GM18868 (cell line): ENCODE measurements around the gene F13A1.
A peak's percentile ranks its signal among the peaks of the same experiment; 100 is the strongest.

Experiments
- ATAC-seq: cut with Tn5 transposase; IDR thresholded peaks from one replicate; pipeline ENCODE4 v1.9.1; 2021; ENCODE audit warnings: mild to moderate bottlenecking, moderate library complexity; ENCODE audit not compliant: unreplicated experiment

F13A1 gene

DNA sequence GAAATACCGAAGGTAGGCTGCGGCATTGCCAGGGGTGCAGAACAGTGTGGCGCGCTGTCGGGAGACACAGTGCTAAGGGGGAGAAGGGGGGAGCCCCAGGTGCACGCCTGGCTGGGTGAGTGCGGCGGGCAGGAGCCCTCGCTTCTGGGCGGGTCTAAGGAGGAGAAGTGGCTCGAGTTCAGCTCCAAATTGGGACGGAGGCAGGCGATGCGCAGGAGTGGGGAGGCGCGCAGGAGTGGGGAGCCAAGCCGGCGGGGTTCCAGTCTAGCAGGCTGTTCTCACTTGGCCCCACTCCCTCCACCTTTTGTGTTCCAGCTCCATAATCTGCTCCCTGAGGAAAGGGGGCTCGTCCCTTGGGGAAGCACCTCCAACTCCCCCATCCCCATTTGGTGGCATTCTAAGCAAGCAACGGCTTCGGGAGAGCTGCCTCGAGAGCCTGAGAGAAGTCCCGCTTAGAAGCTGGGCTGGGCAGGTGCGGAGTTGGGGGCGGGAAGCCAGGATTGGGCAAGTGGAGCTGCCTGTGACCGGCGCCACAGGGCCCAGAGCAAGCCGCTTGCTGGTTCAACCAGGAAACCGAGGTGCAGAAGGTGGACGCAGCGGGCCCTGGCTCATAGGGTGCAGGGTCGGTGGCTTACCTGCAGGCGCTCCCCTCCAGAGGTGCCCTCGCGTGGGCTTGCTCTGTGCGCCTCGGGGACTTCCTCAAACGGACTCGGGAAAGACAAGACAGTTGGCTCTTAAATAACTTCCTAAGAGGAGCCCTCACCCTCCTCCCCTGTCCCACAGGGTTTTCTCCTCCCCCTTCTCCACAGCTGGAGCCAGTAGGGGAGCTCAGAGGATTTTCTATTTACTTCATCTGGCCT lies at the start of gene F13A1:
F13A1 (minus strand) TSS at position 711 of the 860 bp plus-strand sequence. CDS start 1,998 bp downstream, outside the sequence.
- ATAC-seq: peak; percentile 67

DNA sequence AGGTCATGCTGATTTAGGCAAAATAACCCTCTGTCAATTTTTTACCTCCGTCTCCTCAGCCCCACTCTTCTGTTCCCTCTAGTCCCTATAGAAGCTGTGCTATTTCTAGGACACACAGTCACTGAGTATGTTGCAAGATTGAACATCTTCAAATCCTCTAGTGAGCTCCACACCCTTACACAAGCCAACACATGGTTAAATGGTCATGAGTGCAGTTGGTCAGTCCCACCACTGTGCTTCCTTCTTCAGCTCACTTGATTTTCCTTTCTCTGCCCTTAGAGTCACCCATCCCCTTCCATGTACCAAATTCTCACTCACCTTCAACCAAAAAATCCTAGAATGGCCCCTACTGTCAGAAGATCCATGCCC lies 48.2 kb upstream of the F13A1 start:
- ATAC-seq: no peak

GRCh38 chr6:6368040-6368683 lies 47.7 kb upstream of the F13A1 start:
- no peak for ATAC-seq

DNA sequence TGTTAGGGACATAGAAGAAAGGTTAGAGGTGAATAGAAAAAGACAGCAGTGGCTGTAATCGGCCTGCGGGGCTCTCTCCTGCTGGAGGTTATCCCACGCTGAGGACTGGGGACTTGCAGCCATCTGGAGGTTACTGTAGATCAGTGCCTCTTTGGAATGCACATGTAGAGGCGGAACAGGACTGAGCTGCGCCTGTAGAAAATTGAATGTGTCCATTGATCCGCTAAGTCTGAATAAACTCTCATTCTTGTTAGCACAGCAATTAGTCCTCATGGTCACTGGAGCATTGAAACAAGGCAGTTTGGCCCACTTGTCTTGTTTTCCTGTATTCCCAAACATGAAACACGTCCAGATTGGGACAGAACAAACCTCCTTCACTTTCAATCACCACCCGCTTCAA lies 46.3 kb upstream of the F13A1 start:
- ATAC-seq: no peak

DNA sequence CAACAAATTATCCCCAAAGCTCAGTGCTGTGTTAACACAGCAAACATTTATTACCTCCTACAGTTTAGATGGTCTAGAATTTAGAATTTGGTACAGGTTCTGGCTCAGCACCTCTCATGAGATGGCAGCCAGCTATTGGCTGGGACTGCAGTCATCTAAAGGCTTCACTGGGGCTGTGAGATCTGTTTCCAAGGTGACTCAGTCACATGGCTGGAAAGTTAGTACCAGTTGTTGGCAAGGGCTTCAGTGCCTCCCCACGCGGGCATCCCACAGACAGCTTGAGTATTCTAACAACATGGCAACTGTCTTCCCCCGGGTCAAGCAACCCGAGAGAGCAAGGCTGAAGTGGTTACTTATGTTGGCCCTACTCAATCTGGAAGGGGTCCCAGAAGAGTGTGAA lies 44.8 kb upstream of the F13A1 start:
- no peak for ATAC-seq

GRCh38 chr6:6362056-6362840 lies 41.8 kb upstream of the F13A1 start:
- ATAC-seq: no peak

DNA sequence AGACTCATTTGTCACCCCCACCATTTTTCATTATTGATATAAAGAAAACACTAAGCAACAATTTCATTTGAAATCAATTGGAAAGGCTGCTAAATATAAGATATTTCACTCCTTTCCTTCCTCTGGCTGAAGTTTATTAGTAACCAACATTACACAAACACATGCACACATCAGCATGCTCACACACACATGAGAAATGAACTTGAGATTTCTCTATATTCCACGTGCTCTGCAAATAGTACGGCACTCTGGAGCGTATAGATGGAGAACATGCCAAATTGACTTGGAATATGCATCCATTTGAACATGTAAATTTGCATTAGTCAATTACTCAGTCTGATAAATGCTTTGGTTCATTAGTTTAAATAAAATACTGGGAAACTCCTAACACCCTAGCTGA lies 37.1 kb upstream of the F13A1 start:
- no peak for ATAC-seq

DNA sequence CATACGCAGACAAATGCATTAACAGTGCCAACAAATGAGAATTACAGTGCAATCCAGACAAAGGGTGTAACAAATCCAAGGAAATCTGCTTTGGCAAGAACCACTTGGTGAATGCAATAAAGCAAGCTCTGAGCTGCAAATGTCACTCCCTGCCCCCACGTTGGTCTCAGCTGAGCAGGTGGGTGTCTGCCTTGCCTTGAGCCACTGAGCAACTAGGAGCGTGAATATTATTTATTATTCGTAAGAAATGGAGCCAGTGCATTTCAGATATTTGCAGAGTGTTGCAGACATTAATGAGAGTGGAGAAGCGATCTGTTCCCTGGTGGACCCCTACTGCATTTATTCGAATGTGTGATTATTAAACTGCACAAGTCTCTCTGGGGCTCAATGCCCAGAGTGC lies 36.6 kb upstream of the F13A1 start:
- ATAC-seq: no peak

DNA sequence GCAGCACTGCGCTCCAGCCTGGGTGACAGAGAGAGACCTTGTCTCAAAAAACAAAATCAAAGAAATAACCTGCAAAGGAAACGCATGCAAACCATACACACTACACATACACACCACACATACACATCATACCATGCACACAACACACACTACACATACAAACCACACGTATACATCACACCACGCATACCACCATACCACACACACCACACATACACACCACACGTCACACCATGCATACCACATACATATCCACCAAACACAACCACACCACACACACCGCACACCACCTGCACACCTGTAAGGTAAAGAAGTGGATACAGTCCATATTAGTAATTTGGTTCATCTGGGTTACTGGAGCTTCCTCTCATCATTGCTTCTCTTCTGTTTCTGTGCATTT lies 32.3 kb upstream of the F13A1 start:
- no peak for ATAC-seq

- ATAC-seq: no peak
These were observed 31.1 kb upstream of the F13A1 start for GRCh38 chr6:6351511-6352025.

GRCh38 chr6:6350696-6351095 lies 30.2 kb upstream of the F13A1 start:
- no peak for ATAC-seq

DNA sequence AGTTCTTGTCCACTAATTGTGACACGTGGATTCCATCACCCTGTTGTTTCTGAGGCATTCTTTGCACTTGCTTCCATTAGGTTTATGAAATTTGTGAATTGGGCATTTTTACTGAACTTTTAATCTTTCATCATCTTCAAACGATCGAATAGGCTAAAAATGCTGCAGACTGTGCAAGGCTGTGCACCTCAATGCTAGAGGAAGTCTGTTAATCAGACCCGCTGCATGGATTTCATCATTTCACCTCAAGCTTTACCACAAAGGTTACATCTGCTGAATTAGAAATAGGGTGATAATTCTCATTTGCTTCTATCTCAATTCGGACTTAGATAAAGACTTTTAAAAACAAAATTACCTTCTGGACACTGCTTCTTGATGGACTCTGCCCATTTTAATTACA lies 27.8 kb upstream of the F13A1 start:
- ATAC-seq: no peak

- ATAC-seq: no peak
These were observed 26.1 kb upstream of the F13A1 start for GRCh38 chr6:6346427-6347023.

DNA sequence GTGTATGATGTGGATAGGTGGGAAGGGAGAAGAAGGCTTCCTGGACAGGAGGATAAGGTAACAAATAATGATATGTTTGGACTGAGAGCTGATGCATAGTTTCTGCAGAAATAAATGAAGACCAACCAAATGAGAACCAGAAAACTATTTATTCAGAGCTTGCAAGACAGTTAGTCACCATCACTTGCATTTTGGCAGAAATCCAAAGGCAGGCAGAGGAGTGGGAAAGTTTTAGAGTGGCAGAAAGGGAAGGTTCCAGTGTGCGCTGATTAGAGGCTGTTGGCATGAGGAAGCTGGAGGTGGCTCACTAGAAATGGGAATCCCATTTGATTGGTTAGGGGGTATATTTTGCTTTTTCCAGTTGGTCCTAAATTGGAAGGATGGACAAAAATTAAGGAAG lies 13.0 kb upstream of the F13A1 start:
- no peak for ATAC-seq

DNA sequence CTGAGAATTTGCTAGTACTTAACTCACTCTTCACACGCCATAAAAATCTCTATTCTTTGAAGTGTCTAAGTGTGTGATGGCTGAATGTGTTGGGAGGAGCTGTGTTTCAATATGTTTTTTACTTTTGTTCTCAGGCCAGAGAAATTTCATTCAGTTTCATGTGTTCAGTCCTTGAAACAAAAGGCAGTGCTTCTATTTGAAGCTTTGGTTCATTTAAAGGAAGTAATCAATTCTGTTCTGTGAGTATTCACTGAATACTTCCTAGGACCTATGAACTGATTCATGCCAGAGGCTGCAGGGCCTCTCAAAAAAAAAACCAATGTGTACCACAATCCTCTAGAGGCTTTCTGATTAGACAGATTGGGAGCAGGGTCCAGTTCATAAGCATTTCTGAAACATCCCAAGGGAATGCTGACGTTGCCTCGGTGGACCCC lies 12.4 kb upstream of the F13A1 start:
- peak; percentile 35 for ATAC-seq

GRCh38 chr6:6331946-6332601 lies 11.6 kb upstream of the F13A1 start:
- ATAC-seq: peak; percentile 55

- ATAC-seq: peak; percentile 77
These were observed 10.9 kb upstream of the F13A1 start for GRCh38 chr6:6331393-6331792.

DNA sequence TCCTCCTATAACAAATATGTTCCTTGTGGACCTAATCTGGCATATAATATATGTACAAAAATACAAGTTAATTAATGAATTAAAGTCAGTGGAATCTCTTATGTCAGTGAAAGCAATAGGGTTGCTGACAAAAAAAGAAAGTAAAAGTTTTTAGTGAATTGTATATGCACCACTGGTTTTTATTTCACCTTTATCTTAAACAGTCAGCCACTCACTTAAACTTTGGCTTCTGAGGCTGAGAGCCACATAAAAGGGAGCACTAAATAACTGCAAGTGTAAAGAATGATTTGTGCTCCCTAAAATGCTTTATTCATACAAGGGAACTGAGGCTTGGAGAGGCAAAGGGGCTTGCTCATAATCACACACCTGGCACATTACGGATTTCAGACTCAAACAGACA lies 9.9 kb upstream of the F13A1 start:
- ATAC-seq: no peak

- no peak for ATAC-seq
These were observed 8.0 kb upstream of the F13A1 start for GRCh38 chr6:6328451-6328850.

GRCh38 chr6:6323352-6323751 lies 2.9 kb upstream of the F13A1 start:
- ATAC-seq: no peak
